ENCODE measurements around the gene GRID2. TPM values are rescaled to one million over a fixed set of nuclear protein-coding genes. Genes with fewer than 3 reads are reported as not detected.

The GRID2 gene
- total RNA-seq, 1 donor from 2014 or later = not detected

- DNase-seq (ENCODE audit: extremely low read depth, low read depth, low spot score) = no peak
These were observed 216.8 kb downstream of the GRID2 start for GRCh38 chr4:92520563-92520962.

- DNase-seq (ENCODE audit: extremely low read depth, low read depth, low spot score) = no peak
These were observed 218.2 kb downstream of the GRID2 start for GRCh38 chr4:92521941-92522340.

GRCh38 chr4:92522356-92522755, 218.6 kb downstream of the GRID2 start:
- no peak for DNase-seq (ENCODE audit: extremely low read depth, low read depth, low spot score)

- no peak for DNase-seq (ENCODE audit: extremely low read depth, low read depth, low spot score)
These were observed 220.4 kb downstream of the GRID2 start for GRCh38 chr4:92524131-92524530.

GRCh38 chr4:92528541-92528940, 224.8 kb downstream of the GRID2 start:
- DNase-seq (ENCODE audit: extremely low read depth, low read depth, low spot score) = no peak

GRCh38 chr4:92529510-92529909, 225.7 kb downstream of the GRID2 start:
- no peak for DNase-seq (ENCODE audit: extremely low read depth, low read depth, low spot score)

- DNase-seq (ENCODE audit: extremely low read depth, low read depth, low spot score) = no peak
These were observed 231.8 kb downstream of the GRID2 start for GRCh38 chr4:92535599-92535998.

- DNase-seq (ENCODE audit: extremely low read depth, low read depth, low spot score) = no peak
These were observed 247.8 kb downstream of the GRID2 start for GRCh38 chr4:92551616-92552015.

GRCh38 chr4:92566269-92566668, 262.5 kb downstream of the GRID2 start:
- DNase-seq (ENCODE audit: extremely low read depth, low read depth, low spot score) = no peak

GRCh38 chr4:92580816-92581215, 277.1 kb downstream of the GRID2 start:
- no peak for DNase-seq (ENCODE audit: extremely low read depth, low read depth, low spot score)

GRCh38 chr4:92599044-92599443, 295.3 kb downstream of the GRID2 start:
- DNase-seq (ENCODE audit: extremely low read depth, low read depth, low spot score) = no peak

- no peak for DNase-seq (ENCODE audit: extremely low read depth, low read depth, low spot score)
These were observed 296.9 kb downstream of the GRID2 start for GRCh38 chr4:92600638-92601037.

- DNase-seq (ENCODE audit: extremely low read depth, low read depth, low spot score) = no peak
These were observed 302.5 kb downstream of the GRID2 start for GRCh38 chr4:92606227-92606626.

- DNase-seq (ENCODE audit: extremely low read depth, low read depth, low spot score) = no peak
These were observed 311.3 kb downstream of the GRID2 start for GRCh38 chr4:92615049-92615448.

- DNase-seq (ENCODE audit: extremely low read depth, low read depth, low spot score) = no peak
These were observed 315.2 kb downstream of the GRID2 start for GRCh38 chr4:92618968-92619367.

GRCh38 chr4:92629302-92629701, 325.5 kb downstream of the GRID2 start:
- DNase-seq (ENCODE audit: extremely low read depth, low read depth, low spot score) = no peak

GRCh38 chr4:92634882-92635281, 331.1 kb downstream of the GRID2 start:
- DNase-seq (ENCODE audit: extremely low read depth, low read depth, low spot score) = no peak

- DNase-seq (ENCODE audit: extremely low read depth, low read depth, low spot score) = no peak
These were observed 332.5 kb downstream of the GRID2 start for GRCh38 chr4:92636038-92636806.

- no peak for DNase-seq (ENCODE audit: extremely low read depth, low read depth, low spot score)
These were observed 337.6 kb downstream of the GRID2 start for GRCh38 chr4:92641409-92641808.

- no peak for DNase-seq (ENCODE audit: extremely low read depth, low read depth, low spot score)
These were observed 343.1 kb downstream of the GRID2 start for GRCh38 chr4:92646826-92647225.

GRCh38 chr4:92651536-92651935, 347.8 kb downstream of the GRID2 start:
- DNase-seq (ENCODE audit: extremely low read depth, low read depth, low spot score) = no peak

GRCh38 chr4:92654084-92654483, 350.3 kb downstream of the GRID2 start:
- no peak for DNase-seq (ENCODE audit: extremely low read depth, low read depth, low spot score)

- no peak for DNase-seq (ENCODE audit: extremely low read depth, low read depth, low spot score)
These were observed 353.9 kb downstream of the GRID2 start for GRCh38 chr4:92657695-92658094.
